IMR-90 (cell line): ENCODE data around the gene LETM1.

Experiments
- BHLHE40 ChIP-seq: fragments of 150-350 bp; IDR thresholded peaks from 2 replicates; pipeline ENCODE4 v1.6.1; 2016; ENCODE audit warnings: mild to moderate bottlenecking, low read depth, low read length
- CEBPB ChIP-seq: IDR thresholded peaks from 2 replicates; pipeline ENCODE4 v1.6.1; 2012; ENCODE audit warnings: low read depth, low read length, improper control_type of control experiment
- POLR2A ChIP-seq: IDR thresholded peaks from 2 replicates; pipeline ENCODE4 v1.6.1; 2012; ENCODE audit warnings: mild to moderate bottlenecking, low read depth, low read length
- RFX5 ChIP-seq: IDR thresholded peaks from 2 replicates; pipeline ENCODE4 v1.8.0; 2012; ENCODE audit warnings: low read depth, mild to moderate bottlenecking, low read length, moderate library complexity
- TF ChIP-seq, protein P1 (sequence below): conservative IDR thresholded peaks from 2 replicates; pipeline ENCODE4 v1.5.1; 2012; ENCODE audit warnings: mild to moderate bottlenecking, low read depth, low read length, improper control_type of control experiment
- TF ChIP-seq, protein P2 (sequence below): fragments of 150-350 bp; IDR thresholded peaks from 2 replicates; pipeline ENCODE4 v1.6.1; 2017; ENCODE audit warnings: mild to moderate bottlenecking, antibody characterized with exemption, low read length, low read depth
- TF ChIP-seq, protein P3 (sequence below): fragments of 150-350 bp; IDR thresholded peaks from 2 replicates; pipeline ENCODE4 v1.6.1; 2016; ENCODE audit warnings: low read depth, mild to moderate bottlenecking, low read length, moderate library complexity, borderline replicate concordance

DNA sequence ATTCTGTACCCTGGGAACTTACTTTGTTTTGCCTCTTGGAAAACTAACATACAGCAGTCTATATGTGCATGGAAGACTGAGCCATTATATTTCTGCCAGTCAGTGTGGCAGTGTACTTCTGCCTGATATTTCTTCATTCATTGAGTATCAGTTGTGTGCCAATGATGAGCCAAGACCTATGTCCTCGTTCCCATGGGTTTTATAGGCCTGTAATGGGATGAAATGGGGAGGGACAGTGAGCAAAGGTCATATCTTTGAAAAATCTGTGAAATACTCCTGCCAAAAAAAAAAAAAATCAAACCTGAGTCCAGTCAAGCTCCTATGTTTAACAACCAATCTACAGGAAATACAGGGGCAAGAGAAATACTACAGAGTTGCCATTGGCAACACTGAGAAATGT, 24.4 kb upstream of the LETM1 start:
- TF ChIP-seq RFX5: no peak
- no peak for TF ChIP-seq POLR2A
- TF ChIP-seq, protein P1, sequence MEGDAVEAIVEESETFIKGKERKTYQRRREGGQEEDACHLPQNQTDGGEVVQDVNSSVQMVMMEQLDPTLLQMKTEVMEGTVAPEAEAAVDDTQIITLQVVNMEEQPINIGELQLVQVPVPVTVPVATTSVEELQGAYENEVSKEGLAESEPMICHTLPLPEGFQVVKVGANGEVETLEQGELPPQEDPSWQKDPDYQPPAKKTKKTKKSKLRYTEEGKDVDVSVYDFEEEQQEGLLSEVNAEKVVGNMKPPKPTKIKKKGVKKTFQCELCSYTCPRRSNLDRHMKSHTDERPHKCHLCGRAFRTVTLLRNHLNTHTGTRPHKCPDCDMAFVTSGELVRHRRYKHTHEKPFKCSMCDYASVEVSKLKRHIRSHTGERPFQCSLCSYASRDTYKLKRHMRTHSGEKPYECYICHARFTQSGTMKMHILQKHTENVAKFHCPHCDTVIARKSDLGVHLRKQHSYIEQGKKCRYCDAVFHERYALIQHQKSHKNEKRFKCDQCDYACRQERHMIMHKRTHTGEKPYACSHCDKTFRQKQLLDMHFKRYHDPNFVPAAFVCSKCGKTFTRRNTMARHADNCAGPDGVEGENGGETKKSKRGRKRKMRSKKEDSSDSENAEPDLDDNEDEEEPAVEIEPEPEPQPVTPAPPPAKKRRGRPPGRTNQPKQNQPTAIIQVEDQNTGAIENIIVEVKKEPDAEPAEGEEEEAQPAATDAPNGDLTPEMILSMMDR: no peak
- no peak for TF ChIP-seq CEBPB
- TF ChIP-seq, protein P2, sequence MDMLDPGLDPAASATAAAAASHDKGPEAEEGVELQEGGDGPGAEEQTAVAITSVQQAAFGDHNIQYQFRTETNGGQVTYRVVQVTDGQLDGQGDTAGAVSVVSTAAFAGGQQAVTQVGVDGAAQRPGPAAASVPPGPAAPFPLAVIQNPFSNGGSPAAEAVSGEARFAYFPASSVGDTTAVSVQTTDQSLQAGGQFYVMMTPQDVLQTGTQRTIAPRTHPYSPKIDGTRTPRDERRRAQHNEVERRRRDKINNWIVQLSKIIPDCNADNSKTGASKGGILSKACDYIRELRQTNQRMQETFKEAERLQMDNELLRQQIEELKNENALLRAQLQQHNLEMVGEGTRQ: no peak
- TF ChIP-seq, protein P3, sequence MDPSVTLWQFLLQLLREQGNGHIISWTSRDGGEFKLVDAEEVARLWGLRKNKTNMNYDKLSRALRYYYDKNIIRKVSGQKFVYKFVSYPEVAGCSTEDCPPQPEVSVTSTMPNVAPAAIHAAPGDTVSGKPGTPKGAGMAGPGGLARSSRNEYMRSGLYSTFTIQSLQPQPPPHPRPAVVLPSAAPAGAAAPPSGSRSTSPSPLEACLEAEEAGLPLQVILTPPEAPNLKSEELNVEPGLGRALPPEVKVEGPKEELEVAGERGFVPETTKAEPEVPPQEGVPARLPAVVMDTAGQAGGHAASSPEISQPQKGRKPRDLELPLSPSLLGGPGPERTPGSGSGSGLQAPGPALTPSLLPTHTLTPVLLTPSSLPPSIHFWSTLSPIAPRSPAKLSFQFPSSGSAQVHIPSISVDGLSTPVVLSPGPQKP: no peak
- TF ChIP-seq BHLHE40: no peak
